Measurements from ENCODE around the gene RERE. TPM values are rescaled to one million over a fixed set of nuclear protein-coding genes. Genes with fewer than 3 reads are reported as not detected.

Gene RERE
- total RNA-seq, 2 donors from 2014 or later = 96.0 to 105 TPM

- TF ChIP-seq CTCF (IDR thresholded peaks at IDR 0.05) = no peak
Measured at GRCh38 chr1:8545078-8545477, 272.4 kb downstream of the RERE start.

GRCh38 chr1:8544644-8545043 lies 272.8 kb downstream of the RERE start:
- H3K27me3 ChIP-seq = no peaks in the 10 kb centered on the region
- intact Hi-C loops (cut with DNase I) = no loop called here
- no peak for TF ChIP-seq CTCF (IDR thresholded peaks at IDR 0.05)

More at GRCh38 chr1:8545078-8545477, 272.4 kb downstream of the RERE start:
- H3K27me3 ChIP-seq = no peaks in the 10 kb centered on the region
- intact Hi-C loops (cut with DNase I) = no loop called here
- no peak for DNase-seq
- H3K4me3 ChIP-seq = no peak overlapping the region
- H3K9me3 ChIP-seq = no peaks in the 10 kb centered on the region
- no peaks in the 10 kb centered on the region for H3K36me3 ChIP-seq
- H3K27ac ChIP-seq = no peak overlapping the region
- H3K4me1 ChIP-seq = no peaks in the 10 kb centered on the region
- H3K9ac ChIP-seq (ENCODE audit: low read depth in 2 of 2, low read length in 2 of 2) = no peak overlapping the region

GRCh38 chr1:8543965-8544364 lies 273.5 kb downstream of the RERE start:
- TF ChIP-seq CTCF (IDR thresholded peaks at IDR 0.05) = no peak
- intact Hi-C loops (cut with DNase I) = no loop called here
- Histone ChIP-seq H3K9me3 (no peaks in the 10 kb centered on the region), H3K4me1 (no peaks in the 10 kb centered on the region), H3K9ac (ENCODE audit: low read depth in 2 of 2, low read length in 2 of 2) (no peak overlapping the region), H3K27me3 (no peaks in the 10 kb centered on the region), H3K4me3 (no peak overlapping the region), H3K27ac (no peak overlapping the region), H3K36me3 (no peaks in the 10 kb centered on the region)
- no peak for DNase-seq

More at GRCh38 chr1:8544644-8545043, 272.8 kb downstream of the RERE start:
- Histone ChIP-seq H3K27ac (no peak overlapping the region), H3K9me3 (no peaks in the 10 kb centered on the region), H3K4me3 (no peak overlapping the region), H3K36me3 (no peaks in the 10 kb centered on the region), H3K4me1 (no peaks in the 10 kb centered on the region), H3K9ac (ENCODE audit: low read depth in 2 of 2, low read length in 2 of 2) (no peak overlapping the region)
- no peak for DNase-seq

GRCh38 chr1:8541961-8542521 lies 275.4 kb downstream of the RERE start:
- Histone ChIP-seq H3K27me3 (no peaks in the 10 kb centered on the region), H3K4me3 (no peak overlapping the region), H3K4me1 (no peaks in the 10 kb centered on the region), H3K27ac (no peak overlapping the region), H3K36me3 (no peaks in the 10 kb centered on the region), H3K9me3 (no peaks in the 10 kb centered on the region), H3K9ac (ENCODE audit: low read depth in 2 of 2, low read length in 2 of 2) (no peak overlapping the region)
- no peak for TF ChIP-seq CTCF (IDR thresholded peaks at IDR 0.05)
- intact Hi-C loops (cut with DNase I) = no loop called here
- DNase-seq = no peak

- Histone ChIP-seq H3K4me3 (no peak overlapping the region), H3K9ac (ENCODE audit: low read depth in 2 of 2, low read length in 2 of 2) (no peak overlapping the region), H3K4me1 (no peaks in the 10 kb centered on the region), H3K27ac (no peak overlapping the region), H3K27me3 (no peaks in the 10 kb centered on the region), H3K36me3 (no peaks in the 10 kb centered on the region), H3K9me3 (no peaks in the 10 kb centered on the region)
- no peak for TF ChIP-seq CTCF (IDR thresholded peaks at IDR 0.05)
- intact Hi-C loops (cut with DNase I) = no loop called here
- no peak for DNase-seq
Measured at GRCh38 chr1:8540971-8541370, 276.5 kb downstream of the RERE start.
